ENCODE measurements around the gene OTUD5. TPM values are rescaled to one million over a fixed set of nuclear protein-coding genes. Genes with fewer than 3 reads are reported as not detected.
A peak's percentile ranks its signal among the peaks of the same experiment; 100 is the strongest.

OTUD5 gene
- total RNA-seq, 1 experiment from 2014 or later = 17.8 TPM

GRCh38 chrX:48937054-48937907 lies 20.1 kb downstream of the OTUD5 start:
- DNase-seq (ENCODE audit: low read depth) = peak; percentile 48

- no peak for DNase-seq (ENCODE audit: low read depth)
These were observed 20.9 kb downstream of the OTUD5 start for GRCh38 chrX:48936429-48937053.

GRCh38 chrX:48935301-48935670 lies 22.1 kb downstream of the OTUD5 start:
- DNase-seq (ENCODE audit: low read depth) = no peak

GRCh38 chrX:48934581-48935300 lies 22.7 kb downstream of the OTUD5 start:
- no peak for DNase-seq (ENCODE audit: low read depth)

GRCh38 chrX:48933757-48934156 lies 23.6 kb downstream of the OTUD5 start:
- DNase-seq (ENCODE audit: low read depth) = no peak

GRCh38 chrX:48927736-48928382 lies 29.5 kb downstream of the OTUD5 start:
- no peak for DNase-seq (ENCODE audit: low read depth)

- DNase-seq (ENCODE audit: low read depth) = no peak
These were observed 30.3 kb downstream of the OTUD5 start for GRCh38 chrX:48927123-48927522.

- no peak for DNase-seq (ENCODE audit: low read depth)
These were observed 33.1 kb downstream of the OTUD5 start for GRCh38 chrX:48924270-48924669.

GRCh38 chrX:48923771-48924170 lies 33.6 kb downstream of the OTUD5 start:
- DNase-seq (ENCODE audit: low read depth) = no peak

- DNase-seq (ENCODE audit: low read depth) = no peak
These were observed 36.7 kb downstream of the OTUD5 start for GRCh38 chrX:48920718-48921104.

GRCh38 chrX:48919947-48920717 lies 37.3 kb downstream of the OTUD5 start:
- no peak for DNase-seq (ENCODE audit: low read depth)

- DNase-seq (ENCODE audit: low read depth) = no peak
These were observed 38.0 kb downstream of the OTUD5 start for GRCh38 chrX:48919360-48919841.

- DNase-seq (ENCODE audit: low read depth) = peak; percentile 91
These were observed 38.6 kb downstream of the OTUD5 start, which contains the start of gene PIM2 for GRCh38 chrX:48918643-48919340. Gene PIM2 (minus strand): TSS chrX:48919024. CDS start chrX:48918834, 190 bp downstream.

- DNase-seq (ENCODE audit: low read depth) = no peak
These were observed 39.1 kb downstream of the OTUD5 start for GRCh38 chrX:48918301-48918642.

GRCh38 chrX:48917139-48918001 lies 40.0 kb downstream of the OTUD5 start:
- peak; percentile 83 for DNase-seq (ENCODE audit: low read depth)

- DNase-seq (ENCODE audit: low read depth) = no peak
These were observed 42.6 kb downstream of the OTUD5 start for GRCh38 chrX:48914593-48915493.

GRCh38 chrX:48913605-48914366 lies 43.6 kb downstream of the OTUD5 start:
- DNase-seq (ENCODE audit: low read depth) = no peak
